ENCODE results near the gene ATG4B. TPM values are rescaled to one million over a fixed set of nuclear protein-coding genes. Genes with fewer than 3 reads are reported as not detected.
A peak's percentile ranks its signal among the peaks of the same experiment; 100 is the strongest.

Gene ATG4B
- total and polyA plus RNA-seq, 11 donors: 35.9 to 75.1 (median 48.3) TPM

GRCh38 chr2:241654551-241654950, 17.1 kb downstream of the ATG4B start:
- WGBS, 4 donors: 77 to 86% (median 85%) methylated on average over 12 of the region's 12 CpGs
- no peak for TF ChIP-seq POLR2A (IDR thresholded peaks at IDR 0.05)
- TF ChIP-seq, protein P1, sequence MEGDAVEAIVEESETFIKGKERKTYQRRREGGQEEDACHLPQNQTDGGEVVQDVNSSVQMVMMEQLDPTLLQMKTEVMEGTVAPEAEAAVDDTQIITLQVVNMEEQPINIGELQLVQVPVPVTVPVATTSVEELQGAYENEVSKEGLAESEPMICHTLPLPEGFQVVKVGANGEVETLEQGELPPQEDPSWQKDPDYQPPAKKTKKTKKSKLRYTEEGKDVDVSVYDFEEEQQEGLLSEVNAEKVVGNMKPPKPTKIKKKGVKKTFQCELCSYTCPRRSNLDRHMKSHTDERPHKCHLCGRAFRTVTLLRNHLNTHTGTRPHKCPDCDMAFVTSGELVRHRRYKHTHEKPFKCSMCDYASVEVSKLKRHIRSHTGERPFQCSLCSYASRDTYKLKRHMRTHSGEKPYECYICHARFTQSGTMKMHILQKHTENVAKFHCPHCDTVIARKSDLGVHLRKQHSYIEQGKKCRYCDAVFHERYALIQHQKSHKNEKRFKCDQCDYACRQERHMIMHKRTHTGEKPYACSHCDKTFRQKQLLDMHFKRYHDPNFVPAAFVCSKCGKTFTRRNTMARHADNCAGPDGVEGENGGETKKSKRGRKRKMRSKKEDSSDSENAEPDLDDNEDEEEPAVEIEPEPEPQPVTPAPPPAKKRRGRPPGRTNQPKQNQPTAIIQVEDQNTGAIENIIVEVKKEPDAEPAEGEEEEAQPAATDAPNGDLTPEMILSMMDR (IDR thresholded peaks at IDR 0.05): no peak

DNA sequence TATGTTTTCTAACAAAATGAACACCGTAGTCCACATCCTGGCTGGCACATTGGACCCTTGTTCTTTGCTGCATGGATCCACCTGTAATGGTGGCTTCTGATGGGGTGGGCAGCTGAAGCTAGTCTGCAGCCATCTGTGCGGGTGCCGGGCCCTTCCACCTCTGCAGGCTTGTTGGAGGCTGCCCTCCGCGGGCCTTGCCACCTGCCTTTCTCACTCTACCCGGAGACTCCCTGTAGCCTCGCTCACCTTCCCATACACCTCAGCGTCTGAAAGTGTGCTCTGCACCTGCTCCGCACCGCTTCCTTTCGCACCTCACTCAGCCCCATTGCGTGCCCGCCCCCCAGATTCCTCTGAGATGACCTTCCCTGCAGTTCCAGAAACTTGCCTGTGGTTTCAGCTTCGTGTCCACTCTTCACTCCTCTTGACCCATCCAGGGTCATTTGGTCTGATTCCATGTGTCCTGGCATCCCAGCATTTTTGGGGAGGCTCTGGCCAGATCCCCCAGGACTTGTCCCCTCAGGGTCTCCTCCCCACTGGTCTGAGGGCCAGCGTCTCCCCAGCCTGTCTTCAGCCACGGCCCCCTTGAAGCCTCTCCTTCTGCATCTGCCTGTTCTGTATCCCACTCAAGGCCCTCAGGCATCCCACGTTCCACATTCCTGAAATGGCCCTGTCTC, 18.2 kb downstream of the ATG4B start:
- intact Hi-C loops (cut with DNase I): loop anchor here in 3 of 10 donors (5.0 to 10.0 kb wide), 2 partner anchors 578 to 801 kb away; no protein-coding TSS in a partner anchor
- ATAC-seq (no peak), DNase-seq (no peak)
- 87 to 90% (median 88%) methylated on average over 17 of the region's 17 CpGs for WGBS, 4 donors
- H3K36me3 ChIP-seq: peaks cover 0 to 97% (median 83%) of the 10 kb centered on the region in 9 donors
- no peak overlapping the region for H3K4me3 ChIP-seq
- H3K27me3 ChIP-seq: no peaks in the 10 kb centered on the region
- TF ChIP-seq, protein P1 (IDR thresholded peaks at IDR 0.05): no peak
- no peak for TF ChIP-seq POLR2A (IDR thresholded peaks at IDR 0.05)
- H3K4me1 ChIP-seq: peaks cover 0 to 7% (median 0%) of the 10 kb centered on the region in 12 donors
- H3K9me3 ChIP-seq: no peaks in the 10 kb centered on the region
- H3K27ac ChIP-seq: no peak overlapping the region

More at GRCh38 chr2:241654551-241654950, 17.1 kb downstream of the ATG4B start:
- Histone ChIP-seq H3K27me3 (no peaks in the 10 kb centered on the region), H3K27ac (no peak overlapping the region), H3K36me3 (peaks cover 0 to 87% (median 72%) of the 10 kb centered on the region in 9 donors), H3K4me3 (no peak overlapping the region), H3K9me3 (no peaks in the 10 kb centered on the region), H3K4me1 (peaks cover 0 to 9% (median 0%) of the 10 kb centered on the region in 12 donors)
- intact Hi-C loops (cut with DNase I): loop anchor here in 2 of 10 donors (10.0 kb wide), 1 partner anchor 800 kb away; no protein-coding TSS in a partner anchor
- ATAC-seq: no peak
- no peak for DNase-seq

DNA sequence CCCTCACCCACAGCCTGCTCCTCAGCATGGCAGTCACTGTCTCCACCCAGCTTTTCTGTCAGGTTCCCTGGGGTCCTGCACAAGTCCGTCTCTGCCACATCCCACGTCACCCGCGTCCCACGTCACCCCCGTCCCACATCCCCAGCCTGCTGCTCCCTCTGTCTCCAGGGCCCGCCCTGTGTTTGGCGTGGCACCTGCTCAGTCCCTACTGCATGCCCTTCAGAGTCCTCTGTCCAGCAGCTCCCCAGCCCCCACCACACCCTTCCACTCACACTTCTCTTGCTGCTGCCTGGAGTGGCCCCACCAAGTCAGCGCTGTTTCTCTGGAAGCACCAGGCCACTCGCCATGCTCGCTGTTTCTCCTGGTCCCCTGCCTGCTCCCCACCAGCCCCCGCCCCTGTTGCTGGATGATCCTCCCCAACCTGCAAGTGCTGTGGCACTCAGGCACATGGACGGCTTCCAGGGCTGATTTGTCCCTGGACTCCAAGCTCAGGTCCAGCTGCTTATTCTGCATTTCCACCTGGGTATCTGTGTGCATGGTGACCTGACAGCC, 18.8 kb downstream of the ATG4B start:
- ATAC-seq (peak; percentile 12 to 77 (median 71)), DNase-seq (peak in 1 of 5 donors; percentile 56)
- intact Hi-C loops (cut with DNase I): loop anchor here in 3 of 10 donors (5.0 to 10.0 kb wide), 2 partner anchors 579 to 801 kb away; no protein-coding TSS in a partner anchor
- WGBS, 4 donors: 69 to 81% (median 77%) methylated on average over 12 to 13 of the region's 13 CpGs
- Histone ChIP-seq H3K4me1 (peaks cover 0 to 7% (median 0%) of the 10 kb centered on the region in 12 donors), H3K36me3 (peaks cover 0 to 99% (median 84%) of the 10 kb centered on the region in 9 donors), H3K27me3 (no peaks in the 10 kb centered on the region), H3K4me3 (no peak overlapping the region), H3K27ac (peak overlapping the region in 1 of 12 donors; percentile 24), H3K9me3 (no peaks in the 10 kb centered on the region)
- TF ChIP-seq, protein P1 (IDR thresholded peaks at IDR 0.05): no peak
- no peak for TF ChIP-seq POLR2A (IDR thresholded peaks at IDR 0.05)

- Histone ChIP-seq H3K4me3 (no peak overlapping the region), H3K9me3 (no peaks in the 10 kb centered on the region), H3K36me3 (peaks cover 0 to 93% (median 80%) of the 10 kb centered on the region in 9 donors), H3K4me1 (peaks cover 0 to 7% (median 0%) of the 10 kb centered on the region in 12 donors), H3K27ac (no peak overlapping the region), H3K27me3 (no peaks in the 10 kb centered on the region)
- no peak for ATAC-seq
- WGBS, 4 donors: 90 to 95% (median 94%) methylated on average over 14 to 15 of the region's 15 CpGs
- intact Hi-C loops (cut with DNase I): loop anchor here in 3 of 10 donors (5.0 to 10.0 kb wide), 2 partner anchors 581 to 803 kb away; no protein-coding TSS in a partner anchor
- TF ChIP-seq POLR2A (IDR thresholded peaks at IDR 0.05): no peak
- TF ChIP-seq, protein P1 (IDR thresholded peaks at IDR 0.05): no peak
- no peak for DNase-seq
Measured at GRCh38 chr2:241657786-241658254, 20.3 kb downstream of the ATG4B start.

Data from heart left ventricle (tissue), 16 donors.